ENCODE results near the gene GGT6.

Gene GGT6

DNA sequence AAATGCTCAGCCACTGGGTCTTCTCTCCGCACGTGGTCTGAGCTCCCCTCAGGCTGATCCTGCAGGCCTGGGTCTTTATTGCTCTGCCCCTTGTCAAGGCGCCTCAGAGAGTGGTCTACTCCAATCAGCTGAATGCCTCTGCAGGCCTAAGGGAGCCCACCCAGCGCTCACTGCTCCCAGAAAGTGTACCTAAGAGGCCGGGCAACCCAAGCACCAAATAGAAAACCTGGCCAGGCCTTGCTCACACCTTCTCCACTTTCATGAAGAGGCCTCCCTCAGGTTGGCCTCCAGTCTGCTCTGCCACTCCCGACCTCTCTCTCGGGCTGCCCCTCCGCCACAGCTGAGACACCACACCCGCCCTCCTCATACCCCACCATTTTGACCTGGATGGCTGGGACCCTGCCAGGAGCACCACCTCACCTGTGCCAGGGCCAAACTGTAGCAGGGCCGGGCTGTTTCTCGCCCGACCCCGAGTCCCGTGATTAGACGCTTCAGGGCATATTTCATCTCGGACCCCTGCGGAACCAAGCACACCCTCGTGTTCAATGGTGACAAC, 5.9 kb downstream of the GGT6 start:
- H3K4me3 ChIP-seq (ENCODE audit: low read depth, low read length): peak overlapping the region; percentile 94

DNA sequence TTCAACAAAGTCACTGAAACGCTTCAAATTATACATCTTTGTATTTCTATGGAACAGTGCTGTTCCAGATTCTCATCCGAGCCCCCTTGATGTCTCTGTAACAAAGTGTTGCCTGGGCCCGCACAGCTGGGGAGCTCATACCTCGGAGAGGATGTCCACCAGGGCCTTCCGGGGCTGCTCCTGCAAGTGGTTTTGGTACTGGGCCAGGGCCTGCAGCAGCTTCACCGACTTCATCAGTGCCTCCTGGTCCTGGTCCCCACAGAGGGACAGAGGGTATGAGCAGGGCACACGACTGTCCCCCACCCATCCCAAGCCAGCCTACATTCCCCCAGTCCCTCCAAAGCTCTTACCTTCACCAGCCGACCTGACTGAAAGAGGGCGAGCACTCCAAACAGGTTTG, 6.7 kb downstream of the GGT6 start:
- H3K4me3 ChIP-seq (ENCODE audit: low read depth, low read length): no peak overlapping the region

DNA sequence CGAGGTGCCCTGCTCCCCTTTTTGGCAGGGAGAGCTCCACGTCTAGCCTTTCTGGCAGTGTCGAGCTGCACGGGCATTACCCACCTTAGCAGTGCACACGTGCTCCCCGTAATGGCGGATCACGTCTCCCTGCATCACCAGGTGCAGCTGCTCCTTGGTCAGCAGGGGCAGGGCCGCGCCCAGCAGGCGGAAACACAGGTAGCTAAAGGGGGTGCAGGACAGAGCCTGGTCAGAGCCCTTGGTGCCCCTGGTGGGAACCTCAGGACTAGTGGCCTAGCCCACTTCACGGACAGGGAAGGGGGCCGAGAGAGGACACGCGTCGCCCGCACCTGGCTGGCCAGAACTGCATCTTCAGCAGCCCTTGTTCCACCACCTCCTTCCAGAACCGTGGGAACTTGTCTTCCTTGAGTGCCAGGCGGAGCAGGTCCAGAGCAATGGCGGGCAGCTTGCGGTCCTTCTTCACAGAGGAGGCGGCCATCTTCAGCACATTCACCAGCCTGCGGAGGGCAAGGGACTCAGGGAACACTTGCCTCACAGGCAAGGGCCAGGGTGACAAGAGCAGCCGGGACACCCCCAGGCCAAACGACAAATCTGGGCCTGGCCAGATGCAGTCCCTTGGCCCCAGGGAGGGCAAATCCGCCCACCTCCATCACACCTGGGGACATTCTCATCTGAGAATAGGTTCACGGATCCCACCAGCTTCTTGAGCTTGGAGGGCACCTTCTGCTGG, 8.4 kb downstream of the GGT6 start:
- no peak overlapping the region for H3K4me3 ChIP-seq (ENCODE audit: low read depth, low read length)

DNA sequence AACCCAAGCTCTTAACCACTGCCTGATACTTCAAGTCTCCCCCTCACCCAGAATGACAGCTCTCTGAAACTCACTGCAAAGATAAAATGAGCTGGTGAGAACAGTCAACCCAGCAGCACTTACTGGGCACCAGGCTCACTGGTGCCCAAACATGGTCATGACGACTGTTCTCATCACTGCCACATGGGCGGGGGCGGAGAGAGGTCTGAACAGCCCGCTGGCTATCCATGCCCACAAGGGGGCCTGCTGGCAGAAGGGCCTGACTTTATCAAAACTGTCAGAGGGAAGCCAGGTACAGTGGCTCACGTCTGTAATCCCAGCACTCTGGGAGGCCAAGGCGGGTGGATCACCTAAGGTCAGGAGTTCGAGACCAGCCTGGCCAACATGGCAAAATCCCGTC, 9.2 kb downstream of the GGT6 start:
- no peak overlapping the region for H3K4me3 ChIP-seq (ENCODE audit: low read depth, low read length)

DNA sequence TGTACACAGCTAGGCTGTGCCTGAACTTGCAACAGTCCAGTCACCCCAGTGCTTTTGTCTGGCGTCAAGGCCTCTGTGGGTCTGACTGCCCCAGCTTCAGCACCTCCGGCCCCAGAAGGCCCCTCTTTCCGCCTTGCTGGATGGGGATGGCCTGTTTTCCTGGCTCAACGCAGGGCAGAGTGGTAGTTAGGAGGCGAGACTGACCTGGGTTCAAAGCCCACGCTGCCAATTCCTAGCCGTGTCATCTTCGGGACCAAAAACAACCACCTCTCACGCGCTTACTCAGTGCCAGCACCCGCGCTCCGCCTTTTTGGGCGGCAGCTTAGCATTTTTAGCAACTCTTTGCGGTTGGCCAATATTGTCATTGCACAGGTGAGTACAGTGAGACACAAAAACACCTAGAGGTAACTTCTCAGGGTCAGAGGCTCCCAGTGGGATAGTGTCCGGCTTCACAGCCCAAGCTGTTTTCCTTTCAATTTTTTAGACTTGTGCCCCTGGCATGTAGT, 9.8 kb downstream of the GGT6 start:
- H3K4me3 ChIP-seq (ENCODE audit: low read depth, low read length): no peak overlapping the region

DNA sequence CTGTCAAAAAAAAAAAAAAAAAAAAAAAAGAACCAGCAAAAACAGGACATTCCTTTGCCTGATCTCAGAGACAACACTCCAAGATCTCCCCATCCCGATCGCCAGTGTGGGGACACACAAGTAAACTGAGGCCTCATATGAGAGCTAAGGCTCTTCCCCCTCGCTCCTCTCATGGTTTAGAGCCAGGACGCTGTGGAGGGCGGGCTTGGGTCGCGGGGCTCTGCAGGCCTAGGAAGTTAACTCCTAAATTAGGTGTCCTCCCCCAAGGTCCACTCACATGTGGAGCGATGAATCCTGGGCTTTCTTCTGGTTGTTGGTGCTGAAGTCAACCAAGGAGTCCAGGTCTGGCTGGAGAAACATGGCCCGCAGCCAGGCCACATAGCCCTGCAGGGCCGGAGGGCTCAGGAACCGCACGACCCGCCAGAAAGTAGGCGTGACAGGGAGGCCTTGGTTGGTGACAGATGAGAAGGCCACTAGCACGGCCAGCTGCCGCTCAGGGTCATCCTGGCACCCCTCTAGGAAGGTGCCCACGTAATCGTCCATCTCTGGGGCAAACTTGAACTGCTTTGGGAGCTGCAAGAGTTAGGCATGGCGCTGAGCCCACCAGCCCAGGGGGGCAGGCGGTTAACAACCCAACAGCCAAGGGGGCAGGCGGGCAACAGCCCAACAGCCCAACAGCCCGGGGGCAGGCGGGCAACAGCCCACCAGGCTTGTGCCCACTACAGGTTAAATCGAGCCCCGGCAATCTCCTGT, 10.4 kb downstream of the GGT6 start:
- H3K4me3 ChIP-seq (ENCODE audit: low read depth, low read length): no peak overlapping the region

DNA sequence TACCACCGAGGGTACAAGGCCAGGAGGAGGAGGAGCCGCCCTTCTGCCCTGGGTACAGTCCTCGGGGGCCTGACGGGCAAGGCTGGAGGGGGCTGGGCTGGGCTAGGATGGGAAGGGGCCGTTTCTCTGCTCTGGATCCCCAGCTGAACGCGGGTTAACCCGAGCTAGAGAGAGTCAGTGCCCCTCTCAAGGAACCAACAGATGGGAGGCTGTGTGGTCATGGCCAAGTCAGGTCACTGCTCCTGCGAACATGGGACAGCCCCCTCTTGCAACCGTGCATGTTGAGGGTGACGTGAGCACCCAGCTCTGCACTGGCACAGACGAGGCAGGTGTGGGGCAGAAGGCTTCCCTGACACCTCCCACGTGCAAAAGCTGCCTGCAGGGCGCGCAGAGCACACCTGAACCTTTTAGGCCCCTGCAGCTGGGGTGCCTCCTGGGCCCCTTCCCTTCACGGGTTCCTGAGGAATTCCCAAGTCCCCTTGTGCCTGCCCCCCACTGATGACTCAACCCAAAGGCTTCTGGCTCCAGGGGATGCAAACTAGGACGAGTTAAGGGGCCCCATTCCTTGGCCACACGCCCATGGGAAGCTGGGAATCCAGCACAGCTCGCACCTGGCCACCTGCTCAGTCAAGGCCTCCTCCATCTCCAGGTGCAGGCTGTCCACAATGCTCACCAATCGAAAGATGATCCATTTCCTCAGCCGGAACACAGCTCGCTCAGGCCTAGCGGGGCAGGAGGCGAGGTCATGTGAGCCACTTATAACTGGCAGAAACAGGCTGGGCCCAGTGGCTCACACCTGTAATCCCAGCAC, 11.5 kb downstream of the GGT6 start:
- H3K4me3 ChIP-seq (ENCODE audit: low read depth, low read length): no peak overlapping the region

DNA sequence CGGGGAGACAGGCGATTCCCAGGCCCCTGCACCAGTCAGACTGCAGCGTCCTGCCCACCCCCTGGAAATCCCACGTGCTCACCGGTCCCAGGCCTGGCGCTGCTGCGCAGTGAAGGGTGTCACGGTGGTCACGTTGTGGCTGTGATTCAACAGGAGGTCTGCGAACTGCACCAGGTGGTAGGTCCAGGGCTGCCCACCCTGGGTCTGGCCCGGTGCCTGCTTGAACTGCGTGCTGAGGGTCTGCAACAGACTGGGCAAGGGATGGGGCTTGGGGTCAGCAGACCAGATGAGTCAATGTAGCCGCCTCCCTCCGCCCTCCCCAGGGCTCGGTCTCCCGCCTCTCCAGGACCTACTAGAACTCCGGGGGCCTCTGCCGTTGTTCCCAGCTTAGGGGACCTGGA, 12.3 kb downstream of the GGT6 start:
- no peak overlapping the region for H3K4me3 ChIP-seq (ENCODE audit: low read depth, low read length)

DNA sequence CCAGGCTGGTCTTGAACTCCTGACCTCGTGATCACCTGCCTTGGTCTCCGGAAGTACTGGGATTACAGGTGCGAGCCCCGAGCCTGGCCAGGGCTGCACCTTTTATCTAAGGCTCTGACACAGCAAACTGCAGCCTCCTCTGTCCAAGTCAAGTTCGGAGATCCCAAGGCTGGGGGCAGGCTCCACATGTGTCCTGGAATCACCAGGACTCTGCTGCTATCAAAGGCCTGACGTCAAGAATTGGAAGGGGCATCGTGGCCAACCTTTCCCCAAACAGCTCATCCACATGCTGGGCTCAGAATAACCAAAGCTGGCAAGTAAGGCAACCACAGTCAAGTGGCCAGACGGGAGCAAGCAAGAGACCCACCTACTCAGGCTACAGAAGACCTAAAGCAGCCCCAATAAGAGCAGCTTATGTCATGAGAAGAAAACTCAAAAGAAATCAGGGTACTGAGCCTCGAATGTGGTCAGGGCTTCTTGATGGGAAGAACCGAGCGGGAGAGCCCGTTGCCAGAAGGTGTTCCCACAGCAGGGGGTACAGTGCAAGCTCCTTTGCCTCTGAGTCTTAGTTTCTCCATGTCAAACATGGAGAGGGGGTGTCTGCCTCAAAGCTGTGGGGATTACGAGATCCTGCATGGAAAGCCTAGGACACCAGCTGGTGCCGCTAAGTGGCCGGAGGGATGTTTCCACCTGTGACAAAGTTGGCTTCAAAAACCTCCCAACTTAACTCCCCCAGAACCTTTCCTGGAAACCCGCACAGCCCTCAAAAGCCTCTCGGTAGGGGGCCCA, 13.1 kb downstream of the GGT6 start:
- H3K4me3 ChIP-seq (ENCODE audit: low read depth, low read length): no peak overlapping the region

DNA sequence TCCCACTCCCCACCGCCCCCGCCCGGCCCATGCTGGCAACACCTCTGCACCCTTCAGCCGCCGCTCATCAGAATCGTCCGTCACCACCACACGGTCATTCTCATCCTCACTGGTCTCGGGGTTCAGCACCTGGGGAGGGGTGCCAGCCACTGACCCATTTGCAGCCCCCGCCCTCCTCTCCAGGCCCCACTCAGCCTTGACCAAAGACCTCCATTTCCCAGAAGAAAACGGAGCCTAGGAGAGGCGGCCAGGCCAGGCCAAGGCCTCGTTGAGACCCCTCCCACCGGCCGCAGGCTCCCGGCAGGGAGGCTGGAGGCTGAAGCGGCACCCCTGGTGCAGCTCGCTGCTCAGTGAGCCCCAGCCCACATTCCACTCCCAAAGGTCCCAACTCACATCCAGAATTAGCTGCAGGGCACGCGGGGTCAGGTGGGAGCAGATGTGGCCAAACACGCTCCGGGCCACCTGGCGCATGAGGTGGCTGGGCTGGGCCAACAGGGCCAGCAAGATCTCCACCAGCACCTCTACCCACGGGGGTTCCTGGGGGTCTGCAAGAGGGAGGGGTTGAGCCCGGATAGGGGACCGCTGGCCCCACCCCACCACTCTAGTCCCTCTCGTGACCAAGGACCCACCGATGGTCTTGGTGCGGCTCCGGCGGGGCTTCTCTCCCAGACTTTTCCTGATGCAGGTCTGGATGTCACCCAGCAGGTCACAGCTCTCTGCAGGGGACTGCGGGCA, 15.0 kb downstream of the GGT6 start:
- H3K4me3 ChIP-seq (ENCODE audit: low read depth, low read length): no peak overlapping the region

DNA sequence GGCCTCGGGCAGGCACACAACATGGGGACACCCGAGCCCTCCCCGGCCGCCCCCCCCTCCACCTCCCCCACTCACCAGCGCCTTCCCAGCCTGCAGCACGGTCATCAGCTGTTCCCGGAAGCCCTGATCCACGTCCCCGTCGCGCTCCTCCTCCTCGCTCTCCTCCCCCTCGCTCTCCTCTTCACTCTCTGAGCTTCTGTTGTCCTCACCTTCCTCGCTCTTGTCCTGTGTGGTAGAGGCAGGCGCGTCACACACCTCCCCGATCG, 15.5 kb downstream of the GGT6 start:
- H3K4me3 ChIP-seq (ENCODE audit: low read depth, low read length): no peak overlapping the region

DNA sequence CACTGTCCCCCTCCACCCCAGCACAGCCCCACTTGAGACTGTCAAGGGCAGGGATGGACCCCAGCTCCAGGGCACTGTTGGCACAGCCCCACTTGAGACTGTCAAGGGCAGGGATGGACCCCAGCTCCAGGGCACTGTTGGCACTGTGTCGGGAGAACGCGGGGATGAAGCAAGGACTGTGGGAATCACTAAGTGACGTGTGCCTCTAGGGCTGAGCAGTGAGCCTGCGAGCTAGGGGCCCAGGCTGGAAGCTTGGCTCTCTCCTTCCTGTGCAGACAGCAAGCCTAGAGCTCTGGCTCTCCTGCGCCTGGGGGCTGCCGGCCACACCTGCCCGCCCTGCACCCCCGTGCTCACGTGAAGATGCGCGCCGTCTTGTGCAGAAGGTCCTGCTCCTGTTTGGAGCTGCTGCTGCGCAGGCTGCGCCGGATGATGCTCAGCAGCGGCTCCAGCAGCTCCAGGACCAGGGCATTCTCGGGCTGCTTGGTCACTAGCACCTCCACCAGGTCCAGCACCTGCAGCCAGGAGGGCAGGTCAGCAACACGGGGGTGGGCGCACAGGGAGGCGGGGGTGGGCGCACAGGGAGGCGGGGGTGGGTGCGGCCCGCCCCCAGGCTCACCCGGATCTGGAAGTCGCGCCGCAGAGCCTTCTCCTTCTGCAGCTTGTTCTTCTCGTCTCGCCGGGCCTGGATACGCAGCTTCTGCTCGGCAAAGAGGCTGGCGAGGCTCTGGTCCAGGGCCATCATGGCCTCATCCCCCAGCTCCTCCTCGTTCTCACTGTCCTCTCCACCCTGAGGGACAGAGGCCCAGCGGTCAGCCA, 16.0 kb downstream of the GGT6 start:
- no peak overlapping the region for H3K4me3 ChIP-seq (ENCODE audit: low read depth, low read length)

DNA sequence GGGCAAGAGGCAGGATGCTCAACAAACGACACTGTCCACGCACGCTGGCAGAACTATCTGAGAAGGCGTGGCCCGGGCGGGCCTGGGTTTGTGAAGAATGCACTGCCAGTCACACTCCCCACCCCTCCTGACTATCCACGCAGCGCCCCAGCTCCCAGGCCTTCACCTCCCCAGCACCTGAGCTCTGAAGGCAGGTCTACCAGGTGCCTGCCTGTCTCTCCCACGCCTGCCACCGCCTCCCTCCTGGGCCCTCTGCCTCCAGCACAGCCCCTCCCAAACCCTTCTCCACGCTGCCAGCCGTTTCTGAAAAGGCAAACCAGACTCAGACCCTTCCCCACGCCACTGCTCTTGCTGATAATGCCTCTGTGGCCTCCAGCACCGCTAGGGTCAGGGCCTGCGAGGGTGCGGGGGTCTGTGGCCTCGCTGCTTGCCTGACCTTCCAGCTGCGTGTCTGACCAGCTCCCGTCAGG, 16.8 kb downstream of the GGT6 start:
- no peak overlapping the region for H3K4me3 ChIP-seq (ENCODE audit: low read depth, low read length)

DNA sequence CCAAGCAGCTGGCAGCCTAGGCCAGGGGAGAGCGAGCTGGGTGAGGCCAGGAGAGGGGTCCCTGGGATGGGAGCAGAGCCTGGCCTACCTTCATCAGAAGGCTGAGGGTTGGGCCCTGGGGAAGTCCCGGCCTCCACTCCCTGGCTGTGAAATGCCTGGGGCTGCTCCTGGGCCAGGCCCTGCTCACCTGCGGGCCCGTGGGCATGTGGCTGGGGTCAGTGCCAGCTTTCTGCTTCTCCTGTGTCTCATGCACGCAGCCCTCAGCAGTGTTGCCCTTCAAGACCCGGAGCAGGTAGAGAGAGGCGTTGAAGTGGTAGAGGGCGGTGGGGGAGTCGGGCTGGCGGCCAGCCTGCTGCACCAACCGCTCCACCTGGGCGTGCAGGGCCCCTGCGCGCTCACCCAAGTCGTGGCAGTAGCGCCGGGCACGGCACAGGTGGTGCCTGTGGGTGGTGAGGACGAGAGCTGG, 17.6 kb downstream of the GGT6 start:
- H3K4me3 ChIP-seq (ENCODE audit: low read depth, low read length): no peak overlapping the region

DNA sequence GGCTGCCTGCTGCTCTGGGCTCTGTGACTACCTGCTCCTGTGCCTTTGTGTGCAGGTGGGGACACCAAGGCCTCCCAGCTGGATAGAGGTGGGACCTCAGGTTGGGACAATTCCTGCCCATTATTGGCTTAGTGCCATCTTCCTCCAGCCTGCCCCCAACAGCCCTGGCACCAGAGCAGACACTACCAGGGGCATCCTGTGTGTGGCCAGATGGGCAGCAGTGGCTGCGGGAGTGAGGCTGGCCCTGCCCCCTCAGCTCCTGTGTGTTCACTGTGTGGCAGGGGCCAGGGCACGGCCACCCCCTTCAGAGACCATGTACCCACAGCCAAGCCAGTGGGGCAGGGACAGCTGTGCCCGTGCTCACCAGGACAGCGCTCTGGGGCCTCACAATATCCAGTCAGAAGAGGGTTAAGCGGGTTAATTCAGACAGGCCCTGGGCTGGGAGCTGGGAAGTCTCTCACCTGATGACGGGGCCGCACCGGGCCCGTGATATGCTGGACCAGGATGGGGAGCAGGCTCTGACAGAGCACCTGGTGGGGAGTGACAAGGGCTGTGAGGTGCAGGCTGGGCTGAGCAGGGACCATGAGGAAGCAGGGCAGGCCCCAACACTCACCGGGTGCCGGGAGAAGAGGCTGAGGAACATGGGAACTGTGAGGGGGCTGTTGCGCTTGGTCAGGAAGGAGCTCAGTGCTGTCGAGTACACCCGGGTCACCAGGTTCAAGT, 18.2 kb downstream of the GGT6 start:
- H3K4me3 ChIP-seq (ENCODE audit: low read depth, low read length): no peak overlapping the region

DNA sequence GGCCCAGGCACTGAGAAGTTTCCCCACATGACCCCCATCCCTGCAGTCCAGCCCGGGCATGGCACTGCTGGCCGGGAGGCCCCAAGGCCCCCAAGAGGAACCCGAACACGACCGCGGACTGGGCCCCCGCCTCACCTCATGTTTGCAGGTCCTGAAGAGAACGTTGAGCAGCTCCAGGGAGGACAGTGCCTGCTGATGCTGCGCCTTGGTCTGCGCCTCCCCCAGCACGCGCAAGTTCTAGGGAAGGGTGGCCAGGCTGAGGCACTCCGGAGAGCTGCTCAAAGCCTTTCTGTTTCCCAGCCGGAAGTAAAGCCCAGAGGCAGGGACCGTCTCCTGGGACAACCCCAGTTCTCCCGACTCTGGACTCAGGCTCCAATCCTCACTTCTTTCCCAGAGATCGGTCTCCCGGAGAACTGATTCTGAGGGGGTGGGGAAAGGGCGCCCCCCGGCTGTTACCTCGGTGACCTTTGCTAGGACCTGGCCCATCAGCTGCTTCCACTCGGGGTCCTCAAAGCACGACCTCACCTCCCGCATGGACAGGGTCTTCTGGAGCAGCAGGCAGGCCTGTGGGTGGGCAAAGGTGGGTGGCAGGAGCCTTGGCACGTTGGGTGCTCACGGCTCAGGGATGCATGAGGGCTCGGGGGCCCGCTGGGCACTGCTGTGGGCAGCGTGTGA, 18.9 kb downstream of the GGT6 start:
- H3K4me3 ChIP-seq (ENCODE audit: low read depth, low read length): no peak overlapping the region

DNA sequence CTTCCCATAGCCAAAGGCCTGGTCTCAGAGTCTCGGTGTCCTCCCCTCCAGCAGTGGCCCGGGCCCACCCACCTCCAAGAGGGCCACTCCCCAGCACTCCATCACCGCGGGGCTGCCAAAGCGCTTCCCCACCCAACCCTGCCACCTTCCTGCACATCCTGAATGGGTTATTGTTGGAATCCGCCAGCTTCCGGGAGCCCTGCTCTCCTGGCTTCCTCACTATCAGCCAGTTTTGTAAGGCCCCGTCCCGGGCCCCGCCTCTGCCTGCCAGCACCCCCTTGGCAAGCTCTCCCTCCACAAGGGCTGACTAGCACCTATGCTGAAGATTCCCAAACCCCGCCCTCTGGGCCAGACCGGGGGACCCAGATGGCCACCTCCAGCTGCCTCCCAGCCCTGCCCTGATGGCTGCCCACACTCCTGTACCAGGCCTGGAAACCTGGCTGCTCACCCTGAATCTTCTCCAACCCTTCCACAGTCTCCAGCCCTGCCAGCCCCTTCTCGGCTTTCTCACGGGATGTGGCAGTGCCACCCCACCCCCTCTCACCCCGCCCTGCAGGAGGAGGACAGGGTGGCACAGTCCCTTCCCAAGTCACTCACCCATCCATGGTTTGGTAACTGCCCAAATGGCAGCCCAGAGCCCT, 19.6 kb downstream of the GGT6 start:
- H3K4me3 ChIP-seq (ENCODE audit: low read depth, low read length): no peak overlapping the region

Data from iPS-11a (cell line).